ENCODE data around the gene RPS15. TPM values are rescaled to one million over a fixed set of nuclear protein-coding genes. Genes with fewer than 3 reads are reported as not detected.
A peak's percentile ranks its signal among the peaks of the same experiment; 100 is the strongest.

Gene RPS15
- total RNA-seq, 1 donor from 2014 or later = 854 TPM

- Histone ChIP-seq H3K27ac (no peak overlapping the region), H3K4me1 (peaks cover 55% of the 10 kb centered on the region), H3K9me3 (no peaks in the 10 kb centered on the region), H3K4me3 (no peak overlapping the region), H3K27me3 (ENCODE audit: low read depth) (peaks cover 63% of the 10 kb centered on the region), H3K36me3 (peaks cover 22% of the 10 kb centered on the region)
- peak; percentile 38 for DNase-seq
- no peak for TF ChIP-seq CTCF (IDR thresholded peaks at IDR 0.05)
- intact Hi-C loops (cut with DNase I) = no loop called here
- no peak for ATAC-seq
Observed at GRCh38 chr19:1471515-1472160, 33.4 kb downstream of the RPS15 start.

DNA sequence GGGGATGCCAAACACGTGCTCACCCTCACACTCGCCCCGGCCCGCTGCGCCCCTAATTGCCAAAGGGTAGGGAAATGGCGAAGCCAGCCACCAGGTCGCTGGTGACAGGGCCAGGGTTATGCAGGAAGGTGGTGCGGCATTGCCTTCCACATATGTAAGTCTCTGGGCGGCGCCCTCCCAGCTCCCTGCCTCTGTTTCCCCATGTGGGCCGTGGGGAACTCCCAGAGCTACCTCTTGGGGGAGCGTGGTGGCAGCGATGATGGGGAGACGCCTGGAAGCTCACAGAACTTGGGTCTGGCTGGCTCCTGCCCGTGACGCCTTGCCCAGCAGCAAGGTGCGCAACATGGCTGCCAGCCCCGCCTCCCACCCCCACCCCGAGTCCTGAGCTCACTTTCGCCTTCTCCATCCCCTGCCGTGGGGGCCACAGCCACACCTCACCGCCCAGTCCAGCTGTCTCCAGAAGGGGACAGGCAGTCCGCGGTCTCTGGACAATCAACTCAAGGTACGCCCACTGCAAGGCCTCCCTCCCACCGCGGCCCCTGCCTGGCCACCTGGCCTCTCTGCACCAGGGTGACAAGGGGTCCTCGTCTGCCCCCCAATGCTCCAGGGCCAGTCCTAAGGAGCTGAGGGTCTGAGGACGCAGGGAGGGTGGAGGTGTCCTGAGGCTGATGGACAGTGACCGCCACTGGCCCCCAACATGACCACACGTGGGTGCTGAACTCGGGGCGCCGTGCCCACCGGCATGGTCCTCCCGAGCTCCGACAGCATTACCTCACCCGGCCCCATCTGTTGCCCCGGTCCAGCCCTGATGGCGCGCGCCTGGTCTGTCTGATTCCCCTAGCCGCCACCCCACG, 34.3 kb downstream of the RPS15 start:
- peaks cover 55% of the 10 kb centered on the region for H3K27me3 ChIP-seq (ENCODE audit: low read depth)
- DNase-seq = peak; percentile 46
- no peak for TF ChIP-seq CTCF (IDR thresholded peaks at IDR 0.05)
- H3K36me3 ChIP-seq = peaks cover 22% of the 10 kb centered on the region
- H3K9me3 ChIP-seq = no peaks in the 10 kb centered on the region
- H3K27ac ChIP-seq = no peak overlapping the region
- no peak for ATAC-seq
- no peak overlapping the region for H3K4me3 ChIP-seq
- intact Hi-C loops (cut with DNase I) = no loop called here
- H3K4me1 ChIP-seq = peaks cover 48% of the 10 kb centered on the region

- H3K4me3 ChIP-seq = no peak overlapping the region
- no peak for TF ChIP-seq CTCF (IDR thresholded peaks at IDR 0.05)
- H3K36me3 ChIP-seq = peaks cover 22% of the 10 kb centered on the region
- H3K9me3 ChIP-seq = no peaks in the 10 kb centered on the region
- H3K27me3 ChIP-seq (ENCODE audit: low read depth) = peaks cover 47% of the 10 kb centered on the region
- ATAC-seq (no peak), DNase-seq (no peak)
- intact Hi-C loops (cut with DNase I) = no loop called here
- no peak overlapping the region for H3K27ac ChIP-seq
- H3K4me1 ChIP-seq = peaks cover 48% of the 10 kb centered on the region
Observed at GRCh38 chr19:1473085-1473851, 35.1 kb downstream of the RPS15 start.

DNA sequence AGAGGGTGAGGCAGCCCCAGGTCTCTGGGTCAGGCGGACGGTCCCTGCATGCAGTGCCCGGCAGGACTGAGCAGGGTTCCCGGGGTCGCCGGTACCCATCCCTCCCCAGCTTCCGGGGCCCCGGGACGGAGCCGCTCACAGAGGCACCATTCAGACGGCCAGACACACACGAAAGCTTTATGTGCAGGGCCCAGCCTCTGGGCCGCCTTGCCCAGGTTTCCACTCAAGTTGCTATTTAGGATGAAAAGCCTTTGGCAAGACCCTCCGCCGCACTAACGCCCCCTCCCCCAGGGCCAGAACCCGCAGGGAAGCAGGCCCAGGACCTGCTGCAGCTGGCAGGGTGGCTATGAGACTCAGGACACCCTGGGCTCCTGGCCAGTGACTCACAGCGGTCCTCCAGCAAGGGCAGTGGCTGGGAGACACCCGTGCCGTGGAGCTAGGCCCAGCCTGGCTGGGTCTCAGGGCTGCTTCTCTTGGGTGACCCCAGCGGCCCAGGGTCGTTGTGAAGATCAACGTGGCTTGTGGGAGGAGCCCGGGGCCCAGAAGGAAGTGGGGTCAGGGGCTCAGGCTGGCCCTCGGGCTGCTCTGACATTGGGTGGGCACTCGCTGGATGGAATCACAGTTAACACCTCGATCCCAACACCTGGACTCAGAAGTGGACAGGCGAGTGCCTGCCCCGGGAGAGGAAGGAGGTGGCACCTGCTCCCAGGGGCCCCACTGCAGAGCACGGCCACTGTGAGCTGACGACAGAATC, 36.0 kb downstream of the RPS15 start:
- DNase-seq = no peak
- ATAC-seq = no peak
- Histone ChIP-seq H3K27me3 (ENCODE audit: low read depth) (peaks cover 41% of the 10 kb centered on the region), H3K4me3 (no peak overlapping the region), H3K27ac (no peak overlapping the region), H3K9me3 (no peaks in the 10 kb centered on the region), H3K4me1 (peaks cover 44% of the 10 kb centered on the region), H3K36me3 (peaks cover 22% of the 10 kb centered on the region)
- intact Hi-C loops (cut with DNase I) = no loop called here
- no peak for TF ChIP-seq CTCF (IDR thresholded peaks at IDR 0.05)

All from lower lobe of right lung (tissue), 2 donors.